Body of pancreas (tissue), 4 donors: ENCODE results near the gene SLC25A25. TPM values are rescaled to one million over a fixed set of nuclear protein-coding genes. Genes with fewer than 3 reads are reported as not detected.
A peak's percentile ranks its signal among the peaks of the same experiment; 100 is the strongest.
"Not testable (repeated sequence)": the region's sequence is repeated elsewhere in the genome, so short reads cannot be mapped to it uniquely, and the experiment has no call there.

ENCODE experiments used
- ATAC-seq: fragments of 150-250 bp; one replicate; pipeline ENCODE4 v1.9.1; 2016
- DNase-seq, 4 donors: peaks; one replicate each; pipeline ENCODE4 v3.0.0-alpha.2; 2019
- H3K27ac ChIP-seq, 4 donors: fragments of 200-600 bp; sonication (generic); 1 replicate in 3 of 4; 2 replicates in 1 of 4; pipeline versions ENCODE4 v1.5.1 to v1.6.1; 2016 to 2019; ENCODE audit warnings: mild to moderate bottlenecking in 1 of 4, mixed read lengths in 1 of 4, moderate library complexity in 1 of 4
- H3K27me3 ChIP-seq, 2 donors: fragments of 200-600 bp; sonication (generic); one replicate each; pipeline ENCODE4 v1.6.0; 2016; ENCODE audit warnings: mild to moderate bottlenecking in 1 of 2
- H3K36me3 ChIP-seq, 2 donors: fragments of 200-600 bp; sonication (generic); replicated peaks in 1 of 2; 2 replicates each; pipeline ENCODE4 v1.5.1; 2016; ENCODE audit warnings: low read depth in 2 of 2; ENCODE audit not compliant: insufficient read depth in 1 of 2
- H3K4me1 ChIP-seq: fragments of 200-600 bp; sonication (generic); one replicate; pipeline ENCODE4 v1.6.0; 2016
- H3K4me3 ChIP-seq, 2 donors: fragments of 200-600 bp; sonication (generic); 1 replicate in 1 of 2; 2 replicates in 1 of 2; pipeline ENCODE4 v1.5.1; 2016 to 2019
- H3K9me3 ChIP-seq, 3 donors: fragments of 200-600 bp; sonication (generic); 1 replicate in 2 of 3; 2 replicates in 1 of 3; pipeline ENCODE4 v1.5.1; 2016
- CTCF ChIP-seq, 7 experiments: fragments of 450-650 bp in 4 of 7; fragments of 200-600 bp in 3 of 7; sonication (generic) in 3 of 7; IDR thresholded peaks; one replicate each; pipeline ENCODE4 v1.5.1; 2016 to 2019; ENCODE audit warnings: antibody characterized with exemption in 7 of 7
- POLR2A ChIP-seq, 3 donors: fragments of 450-650 bp; IDR thresholded peaks; one replicate each; pipeline ENCODE4 v1.6.1; 2016; ENCODE audit warnings: antibody characterized with exemption in 3 of 3, mild to moderate bottlenecking in 2 of 3
- WGBS, 2 donors: methylation state at CpG; one replicate each; pipeline ENCODE4 v1.1.5; 2017; 5-methylcytosine and 5-hydroxymethylcytosine counted together
- intact Hi-C: fragments of 100-400 bp; cut with DNase I; formaldehyde crosslinking; loops from one replicate; pipeline ENCODE4 v1.15.1; 2023
- total RNA-seq, 2 donors: library from RNA; depleted of rRNA; stranded (reverse); fragments of >200 nt; gene quantifications; one replicate each; pipeline ENCODE4 v1.1.0, GENCODE V29; 2016

Gene SLC25A25
- total RNA-seq, 2 donors from 2014 or later, result 31.4 to 36.6 TPM

- H3K9me3 ChIP-seq, result no peaks in the 10 kb centered on the region
- ATAC-seq, result no peak
- TF ChIP-seq POLR2A (IDR thresholded peaks at IDR 0.05), result no peak
- no peak for TF ChIP-seq CTCF (IDR thresholded peaks at IDR 0.05)
Observed at GRCh38 chr9:128033609-128034008, 34.4 kb upstream of the SLC25A25 start.

GRCh38 chr9:128034821-128035652, 33.0 kb upstream of the SLC25A25 start:
- Histone ChIP-seq H3K27ac (no peak overlapping the region), H3K36me3 (no peaks in the 10 kb centered on the region), H3K4me3 (no peak overlapping the region), H3K4me1 (peaks cover 9% of the 10 kb centered on the region), H3K9me3 (no peaks in the 10 kb centered on the region), H3K27me3 (no peaks in the 10 kb centered on the region)
- peak; percentile 100 for ATAC-seq
- TF ChIP-seq POLR2A (IDR thresholded peaks at IDR 0.05), result no peak
- TF ChIP-seq CTCF (IDR thresholded peaks at IDR 0.05), result peak; percentile 70 to 98 (median 97)
- peak; percentile 76 to 85 (median 80) for DNase-seq
- 11 to 34% methylated on average over 4 to 8 of the region's 8 CpGs for WGBS, 2 donors
- intact Hi-C loops, result loop anchor here (5.0 kb wide), 1 partner anchor 38 kb away; no protein-coding TSS in a partner anchor

More at GRCh38 chr9:128033609-128034008, 34.4 kb upstream of the SLC25A25 start:
- H3K4me1 ChIP-seq, result peaks cover 9% of the 10 kb centered on the region
- no peak overlapping the region for H3K4me3 ChIP-seq
- no peak for DNase-seq
- WGBS, 2 donors, result 90% methylated on average over 4 of the region's 4 CpGs
- no peaks in the 10 kb centered on the region for H3K36me3 ChIP-seq
- no peak overlapping the region for H3K27ac ChIP-seq
- H3K27me3 ChIP-seq, result no peaks in the 10 kb centered on the region
- intact Hi-C loops, result loop anchor here (5.0 kb wide), 1 partner anchor 36 kb away; no protein-coding TSS in a partner anchor

- DNase-seq, H3K36me3 ChIP-seq, H3K4me1 ChIP-seq, ATAC-seq, H3K9me3 ChIP-seq, H3K4me3 ChIP-seq, H3K27ac ChIP-seq, H3K27me3 ChIP-seq: not testable (repeated sequence)
- intact Hi-C loops, result loop anchor here (2.0 kb wide), 1 partner anchor 94 kb away; no protein-coding TSS in a partner anchor
- WGBS, 2 donors, result 80 to 87% methylated on average over 3 of the region's 3 CpGs
Observed at GRCh38 chr9:128036522-128036921, 31.5 kb upstream of the SLC25A25 start.

- H3K27me3 ChIP-seq, intact Hi-C loops, DNase-seq, H3K4me1 ChIP-seq, H3K4me3 ChIP-seq, H3K27ac ChIP-seq, H3K36me3 ChIP-seq, H3K9me3 ChIP-seq, ATAC-seq: not testable (repeated sequence)
- WGBS, 2 donors, result 66 to 100% methylated on average over 2 to 3 of the region's 3 CpGs
Observed at GRCh38 chr9:128040783-128041182, 27.2 kb upstream of the SLC25A25 start.

- intact Hi-C loops, result no loop called here
- Histone ChIP-seq H3K4me1 (peaks cover 6% of the 10 kb centered on the region), H3K27me3 (no peaks in the 10 kb centered on the region), H3K4me3 (no peak overlapping the region), H3K9me3 (no peaks in the 10 kb centered on the region), H3K36me3 (no peaks in the 10 kb centered on the region), H3K27ac (no peak overlapping the region)
- DNase-seq, result no peak
- no peak for ATAC-seq
- 75 to 79% methylated on average over 7 of the region's 7 CpGs for WGBS, 2 donors
- TF ChIP-seq POLR2A (IDR thresholded peaks at IDR 0.05), result no peak
- TF ChIP-seq CTCF (IDR thresholded peaks at IDR 0.05), result no peak
Observed at GRCh38 chr9:128042043-128042442, 26.0 kb upstream of the SLC25A25 start.
